H9 (cell line): Measurements from ENCODE around the gene FAM89B. TPM values are rescaled to one million over a fixed set of nuclear protein-coding genes. Genes with fewer than 3 reads are reported as not detected.

Experiments used
- DNase-seq: peaks from one replicate; pipeline ENCODE4 v3.0.0-alpha.2; 2017
- H2AFZ ChIP-seq: one replicate; pipeline ENCODE4 v1.6.1; 2013; ENCODE audit warnings: mild to moderate bottlenecking, low read length, control low read depth, moderate library complexity
- H2AK5ac ChIP-seq: 2 replicates; pipeline ENCODE4 v1.6.1; 2013; ENCODE audit warnings: low read length, control low read depth, mixed read lengths; ENCODE audit not compliant: insufficient read length
- H2BK120ac ChIP-seq: one replicate; pipeline ENCODE4 v1.6.1; 2013; ENCODE audit warnings: low read depth, mild to moderate bottlenecking, low read length, control low read depth, inconsistent platforms; ENCODE audit not compliant: poor library complexity, severe bottlenecking
- H2BK12ac ChIP-seq: 2 replicates; pipeline ENCODE4 v1.6.1; 2013; ENCODE audit warnings: low read length, control low read depth, mixed read lengths, low read depth; ENCODE audit not compliant: insufficient read length
- H2BK15ac ChIP-seq: 2 replicates; pipeline ENCODE4 v1.6.1; 2013; ENCODE audit warnings: low read depth, low read length, control low read depth
- H2BK20ac ChIP-seq: one replicate; pipeline ENCODE4 v1.6.1; 2013; ENCODE audit warnings: low read depth, mild to moderate bottlenecking, low read length, control low read depth, inconsistent platforms; ENCODE audit not compliant: poor library complexity, severe bottlenecking
- H2BK5ac ChIP-seq: 2 replicates; pipeline ENCODE4 v1.6.1; 2013; ENCODE audit warnings: low read length, control low read depth, mixed read lengths; ENCODE audit not compliant: insufficient read length
- H3K14ac ChIP-seq: 2 replicates; pipeline ENCODE4 v1.6.1; 2013; ENCODE audit warnings: low read length, control low read depth; ENCODE audit not compliant: insufficient read depth
- H3K18ac ChIP-seq: 2 replicates; pipeline ENCODE4 v1.6.1; 2013; ENCODE audit warnings: low read depth, mild to moderate bottlenecking, mixed read lengths, low read length, control low read depth; ENCODE audit not compliant: insufficient read length
- H3K23ac ChIP-seq: 2 replicates; pipeline ENCODE4 v1.6.1; 2013; ENCODE audit warnings: low read length, control low read depth, mixed read lengths, low read depth; ENCODE audit not compliant: insufficient read length
- H3K23me2 ChIP-seq: 2 replicates; pipeline ENCODE4 v1.6.1; 2013; ENCODE audit warnings: low read depth, mild to moderate bottlenecking, mixed read lengths, low read length, control low read depth; ENCODE audit not compliant: insufficient read length, poor library complexity, severe bottlenecking
- H3K27ac ChIP-seq: 2 replicates; pipeline ENCODE4 v1.5.1; 2013; ENCODE audit warnings: low read length, control low read depth, mixed read lengths, low read depth; ENCODE audit not compliant: insufficient read length
- H3K27me3 ChIP-seq: 2 replicates; pipeline ENCODE4 v1.6.1; 2013; ENCODE audit warnings: low read length, control low read depth, inconsistent platforms; ENCODE audit not compliant: insufficient read depth
- H3K4ac ChIP-seq: 2 replicates; pipeline ENCODE4 v1.6.1; 2013; ENCODE audit warnings: low read depth, mild to moderate bottlenecking, control low read depth, inconsistent platforms, low read length, moderate library complexity
- H3K4me1 ChIP-seq: 2 replicates; pipeline ENCODE4 v1.6.1; 2013; ENCODE audit warnings: low read length, control low read depth, inconsistent platforms; ENCODE audit not compliant: insufficient read depth
- H3K4me2 ChIP-seq: 2 replicates; pipeline ENCODE4 v1.6.1; 2013; ENCODE audit warnings: low read length, control low read depth, mixed read lengths; ENCODE audit not compliant: insufficient read length, insufficient read depth
- H3K56ac ChIP-seq: 2 replicates; pipeline ENCODE4 v1.6.1; 2013; ENCODE audit warnings: low read depth, mild to moderate bottlenecking, mixed read lengths, low read length, control low read depth; ENCODE audit not compliant: insufficient read length
- H3K79me1 ChIP-seq: 2 replicates; pipeline ENCODE4 v1.6.1; 2013; ENCODE audit warnings: low read depth, mild to moderate bottlenecking, moderate library complexity, low read length, control low read depth, inconsistent platforms; ENCODE audit not compliant: insufficient read depth, poor library complexity, severe bottlenecking
- H3K79me2 ChIP-seq: 2 replicates; pipeline ENCODE4 v1.6.1; 2013; ENCODE audit warnings: low read length, control low read depth, inconsistent platforms; ENCODE audit not compliant: insufficient read depth
- H3K9ac ChIP-seq: 2 replicates; pipeline ENCODE4 v1.6.1; 2013; ENCODE audit warnings: low read length, control low read depth, mixed read lengths; ENCODE audit not compliant: insufficient read length; ENCODE audit errors: extremely low read depth
- H3K9me3 ChIP-seq: one replicate; pipeline ENCODE4 v1.6.1; 2013; ENCODE audit warnings: low read depth, low read length, inconsistent platforms; ENCODE audit not compliant: control insufficient read depth
- H3T11ph ChIP-seq: one replicate; pipeline ENCODE4 v1.6.1; 2013; ENCODE audit warnings: mild to moderate bottlenecking, low read length, control low read depth, inconsistent platforms
- H4K20me1 ChIP-seq: one replicate; pipeline ENCODE4 v1.6.1; 2013; ENCODE audit not compliant: control insufficient read depth, insufficient read length, insufficient read depth
- H4K5ac ChIP-seq: 2 replicates; pipeline ENCODE4 v1.6.1; 2013; ENCODE audit warnings: low read depth, mild to moderate bottlenecking, mixed read lengths, low read length, control low read depth; ENCODE audit not compliant: insufficient read length
- H4K8ac ChIP-seq: replicated peaks from 2 replicates; pipeline ENCODE4 v1.6.1; 2013; ENCODE audit warnings: low read length, control low read depth, mixed read lengths, low read depth; ENCODE audit not compliant: insufficient read length
- H4K91ac ChIP-seq: 2 replicates; pipeline ENCODE4 v1.6.1; 2013; ENCODE audit warnings: low read depth, mild to moderate bottlenecking, moderate library complexity, mixed read lengths, low read length, control low read depth; ENCODE audit not compliant: insufficient read length
- H3K27ac Mint-ChIP-seq, 3 experiments: 2 replicates in 2 of 3; 3 replicates in 1 of 3; pipeline ENCODE4 v1.8.0; 2020 to 2021; ENCODE audit warnings: mixed read lengths in 3 of 3, mild to moderate bottlenecking in 1 of 3, moderate library complexity in 1 of 3
- H3K27me3 Mint-ChIP-seq: 2 replicates; pipeline ENCODE4 v1.8.0; 2021; ENCODE audit warnings: low read depth, mild to moderate bottlenecking, moderate library complexity, mixed read lengths
- H3K36me3 Mint-ChIP-seq, 3 experiments: 2 replicates in 2 of 3; 3 replicates in 1 of 3; pipeline ENCODE4 v1.8.0; 2020 to 2021; ENCODE audit warnings: low read depth in 3 of 3, mixed read lengths in 3 of 3; ENCODE audit not compliant: insufficient read depth in 1 of 3
- H3K4me1 Mint-ChIP-seq, 2 experiments: 2 replicates each; pipeline ENCODE4 v1.8.0; 2020; ENCODE audit warnings: mixed read lengths in 2 of 2
- H3K4me3 Mint-ChIP-seq, 2 experiments: 2 replicates in 1 of 2; 3 replicates in 1 of 2; pipeline ENCODE4 v1.8.0; 2020 to 2021; ENCODE audit warnings: mild to moderate bottlenecking in 2 of 2, mixed read lengths in 2 of 2, moderate library complexity in 1 of 2
- H3K9me3 Mint-ChIP-seq, 2 experiments: 2 replicates in 1 of 2; 3 replicates in 1 of 2; pipeline ENCODE4 v1.8.0; 2020; ENCODE audit warnings: mild to moderate bottlenecking in 2 of 2, mixed read lengths in 2 of 2, moderate library complexity in 1 of 2
- CTCF ChIP-seq: fragments of 200-600 bp; sonication (generic); conservative IDR thresholded peaks from 3 replicates; pipeline ENCODE4 v1.8.0; 2021; ENCODE audit warnings: antibody characterized with exemption, mild to moderate bottlenecking
- WGBS: extraction: QIAGEN DNeasy Blood & Tissue Kit; methylation state at CpG from one replicate; pipeline ENCODE4 v1.1.7; 2013; ENCODE audit warnings: missing lambda C conversion rate, low lambda C conversion rate, mixed read lengths; ENCODE audit not compliant: insufficient read length; ENCODE audit errors: extremely low coverage; 5-methylcytosine and 5-hydroxymethylcytosine counted together
- total RNA-seq: library from RNA; stranded (reverse); gene quantifications from 2 replicates; pipeline ENCODE4 v1.2.1, GENCODE V29; 2021

Gene FAM89B
- total RNA-seq, 1 experiment from 2014 or later = 21.7 TPM

- WGBS = no CpG with 5 or more reads among the region's 14 CpGs
- Histone ChIP-seq H3K79me2 (no peaks in the 10 kb centered on the region), H3T11ph (no peak overlapping the region), H3K9ac (no peak overlapping the region), H3K14ac (no peak overlapping the region; the same call in 1 of the 2 replicates), H3K23ac (no peak overlapping the region), H3K79me1 (no peaks in the 10 kb centered on the region), H2BK5ac (no peak overlapping the region), H3K23me2 (no peaks in the 10 kb centered on the region), H3K4me1 (no peaks in the 10 kb centered on the region), H4K5ac (no peak overlapping the region), H3K27ac (no peak overlapping the region), H2BK12ac (no peak overlapping the region), H3K18ac (no peak overlapping the region), H2BK120ac (no peak overlapping the region), H2AK5ac (no peak overlapping the region), H3K4ac (no peak overlapping the region), H4K20me1 (no peaks in the 10 kb centered on the region), H3K4me2 (no peak overlapping the region), H3K27me3 (no peaks in the 10 kb centered on the region), H2BK15ac (no peak overlapping the region), H2AFZ (no peak overlapping the region), H3K56ac (no peak overlapping the region), H2BK20ac (no peak overlapping the region), H3K9me3 (no peaks in the 10 kb centered on the region), H4K91ac (no peak overlapping the region), H4K8ac (no peak overlapping the region)
- Mint-ChIP-seq H3K4me1 (no peaks in the 10 kb centered on the region), H3K27ac (peak overlapping the region in 1 of 3 experiments; percentile 17; a peak in 1 of 7 replicates), H3K36me3 (peaks cover 22 to 74% (median 72%) of the 10 kb centered on the region in 3 experiments; a peak in 6 of 7 replicates), H3K9me3 (no peaks in the 10 kb centered on the region), H3K4me3 (peak overlapping the region in 1 of 2 experiments; percentile 16; a peak in 1 of 5 replicates), H3K27me3 (no peaks in the 10 kb centered on the region)
- no peak for DNase-seq
- no peak for TF ChIP-seq CTCF
Observed at GRCh38 chr11:65623177-65623576, 50.8 kb downstream of the FAM89B start.

Other genes starting within 250 kb of the FAM89B start
- gene DPF2, start 238.7 kb upstream of the FAM89B start, total RNA-seq = 75.3 and 81.4 TPM in 2 replicates
- gene TIGD3, start 217.8 kb upstream of the FAM89B start, total RNA-seq = 0.66 and 1.2 TPM in 2 replicates
- 1.1 and 1.6 TPM in 2 replicates for gene SLC25A45, start 189.9 kb upstream of the FAM89B start, total RNA-seq
- 19.0 and 22.7 TPM in 2 replicates for gene FRMD8, start 185.9 kb upstream of the FAM89B start, total RNA-seq
- gene NEAT1, start 149.7 kb upstream of the FAM89B start, total RNA-seq = 11.1 and 12.7 TPM in 2 replicates
- 1,700 and 1,934 TPM in 2 replicates for gene MALAT1, start 73.5 kb upstream of the FAM89B start, total RNA-seq
- 54.7 and 56.0 TPM in 2 replicates for gene SCYL1, start 47.5 kb upstream of the FAM89B start, total RNA-seq
- gene LTBP3, start 14.2 kb upstream of the FAM89B start, total RNA-seq = 10.6 and 12.1 TPM in 2 replicates
- gene ZNRD2, start 2.1 kb upstream of the FAM89B start, total RNA-seq = 43.7 and 45.8 TPM in 2 replicates
- 13.8 and 14.5 TPM in 2 replicates for gene EHBP1L1, start 3.5 kb downstream of the FAM89B start, total RNA-seq
- gene KCNK7, start 23.3 kb downstream of the FAM89B start, total RNA-seq = 1.8 and 2.8 TPM in 2 replicates
- 57.9 and 61.1 TPM in 2 replicates for gene MAP3K11, start 41.7 kb downstream of the FAM89B start, total RNA-seq
- 48.3 and 50.5 TPM in 2 replicates for gene PCNX3, start 43.2 kb downstream of the FAM89B start, total RNA-seq
- 32.0 and 37.4 TPM in 2 replicates for gene SIPA1, start 65.6 kb downstream of the FAM89B start, total RNA-seq
- 43.3 and 48.8 TPM in 2 replicates for gene RELA, start 90.4 kb downstream of the FAM89B start, total RNA-seq
- gene KAT5, start 139.7 kb downstream of the FAM89B start, total RNA-seq = 56.7 and 57.4 TPM in 2 replicates
- gene RNASEH2C, start 148.3 kb downstream of the FAM89B start, total RNA-seq = 53.8 and 57.7 TPM in 2 replicates
- gene AP5B1, start 208.4 kb downstream of the FAM89B start, total RNA-seq = 9.4 and 9.6 TPM in 2 replicates
- 5.1 and 5.7 TPM in 2 replicates for gene OVOL1, start 214.5 kb downstream of the FAM89B start, total RNA-seq